HG03439 (cell line): ENCODE data around the gene ARHGAP26.

Experiments
- ATAC-seq: cut with Tn5 transposase; IDR thresholded peaks from one replicate; pipeline ENCODE4 v1.9.1; 2021; ENCODE audit warnings: mild to moderate bottlenecking, moderate library complexity; ENCODE audit not compliant: unreplicated experiment

ARHGAP26 gene

DNA sequence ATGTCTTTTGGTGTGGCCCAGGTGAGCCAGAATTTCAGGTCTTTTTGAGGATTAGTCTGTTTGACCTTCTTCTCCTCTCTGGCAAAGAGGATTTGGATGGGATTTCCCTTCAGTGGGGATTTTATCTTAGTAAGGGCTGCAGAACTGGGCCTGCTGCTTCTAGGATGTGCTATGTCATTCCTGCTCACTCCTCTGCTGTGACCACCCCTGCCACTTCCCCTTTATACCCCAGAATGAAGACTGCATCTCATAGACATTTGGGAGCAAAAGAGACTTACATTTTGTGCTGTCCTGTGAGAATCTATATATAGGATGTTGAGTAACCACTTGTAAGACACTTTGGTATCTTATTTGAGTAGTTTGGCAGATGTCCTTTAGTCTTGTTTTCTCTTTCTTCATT is 76.2 kb downstream of the ARHGAP26 start:
- no peak for ATAC-seq

DNA sequence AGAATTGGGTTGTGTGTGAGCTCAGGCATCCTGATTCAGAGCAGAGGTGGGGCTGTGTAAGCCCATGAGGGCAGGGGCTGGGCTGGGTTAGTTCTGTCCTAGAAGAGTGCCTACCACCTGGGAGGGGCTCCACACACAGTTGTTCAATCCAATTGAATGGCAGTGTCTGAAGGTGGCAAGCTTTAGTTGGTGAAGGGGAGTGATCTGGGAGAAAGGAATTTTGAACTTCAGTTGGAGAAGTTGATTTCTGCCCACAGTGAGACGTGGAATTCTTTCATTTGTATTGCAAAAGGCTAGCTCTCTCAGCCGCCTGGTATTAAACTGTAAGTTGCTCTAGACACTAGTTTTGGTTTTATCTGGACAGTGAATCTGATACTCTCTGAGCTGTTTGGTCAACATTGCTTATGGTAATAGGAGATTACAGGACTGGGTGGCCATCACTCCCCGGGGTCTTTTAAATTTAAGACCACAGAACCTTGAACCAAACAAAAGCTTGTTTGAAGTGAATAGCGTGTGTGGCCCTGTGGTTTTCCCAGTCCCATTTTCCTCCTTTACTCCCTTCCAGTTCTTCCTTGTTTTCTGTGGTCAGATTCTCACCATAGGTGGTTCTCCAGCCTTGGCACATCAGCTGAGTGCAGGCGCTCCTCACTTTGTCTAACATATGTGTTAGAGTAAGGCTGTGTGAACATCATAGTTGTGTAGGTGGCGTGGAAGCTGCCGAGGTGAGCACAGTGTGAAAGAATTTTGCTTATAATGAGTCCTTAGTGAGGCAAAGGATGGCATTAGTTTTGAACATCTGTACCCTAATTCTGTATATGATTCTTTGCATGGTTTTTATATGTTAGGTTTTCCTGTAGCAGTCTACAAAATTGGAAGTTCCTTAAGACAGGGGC is 78.0 kb downstream of the ARHGAP26 start:
- no peak for ATAC-seq

DNA sequence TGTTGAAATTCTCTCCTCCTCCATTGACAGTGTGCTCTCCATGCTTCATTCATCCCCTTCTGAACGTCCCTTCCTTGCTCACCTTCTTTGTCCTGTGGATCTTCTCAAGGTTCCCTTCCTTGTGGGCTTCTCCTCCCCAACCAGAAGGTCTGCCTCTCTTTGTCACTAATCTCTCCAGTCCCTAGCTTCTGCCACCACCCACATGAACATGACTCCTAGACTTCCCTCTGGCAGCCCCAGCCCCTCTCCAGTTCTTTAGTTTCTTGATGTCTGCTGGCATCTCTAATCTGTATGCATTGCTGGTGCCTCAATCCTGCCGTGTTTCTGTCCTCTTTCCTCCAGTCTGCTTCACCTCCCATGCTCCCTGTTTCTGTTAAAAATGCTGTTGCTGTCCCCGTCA is 79.3 kb downstream of the ARHGAP26 start:
- ATAC-seq = no peak

GRCh38 chr5:142849880-142850279 is 79.7 kb downstream of the ARHGAP26 start:
- ATAC-seq = no peak

DNA sequence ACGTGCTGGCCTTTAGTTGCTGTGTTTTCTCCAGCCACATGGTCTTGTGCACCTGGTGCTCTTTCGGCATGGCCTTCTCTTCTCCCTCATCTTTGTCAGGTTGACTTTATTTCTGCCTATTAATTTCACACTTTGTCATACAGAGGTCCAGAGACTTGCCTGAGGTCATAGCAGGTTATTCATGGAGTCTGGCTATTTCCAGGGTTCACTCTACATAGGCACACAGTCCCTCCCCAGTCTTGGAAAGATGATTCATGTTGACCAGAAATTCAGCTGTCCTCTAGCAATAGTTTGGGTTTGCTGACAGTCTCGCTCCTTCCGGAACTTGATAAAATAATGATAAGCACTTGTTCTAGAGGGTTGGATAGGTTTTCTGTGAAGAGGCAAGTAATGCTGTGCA is 81.6 kb downstream of the ARHGAP26 start:
- no peak for ATAC-seq

DNA sequence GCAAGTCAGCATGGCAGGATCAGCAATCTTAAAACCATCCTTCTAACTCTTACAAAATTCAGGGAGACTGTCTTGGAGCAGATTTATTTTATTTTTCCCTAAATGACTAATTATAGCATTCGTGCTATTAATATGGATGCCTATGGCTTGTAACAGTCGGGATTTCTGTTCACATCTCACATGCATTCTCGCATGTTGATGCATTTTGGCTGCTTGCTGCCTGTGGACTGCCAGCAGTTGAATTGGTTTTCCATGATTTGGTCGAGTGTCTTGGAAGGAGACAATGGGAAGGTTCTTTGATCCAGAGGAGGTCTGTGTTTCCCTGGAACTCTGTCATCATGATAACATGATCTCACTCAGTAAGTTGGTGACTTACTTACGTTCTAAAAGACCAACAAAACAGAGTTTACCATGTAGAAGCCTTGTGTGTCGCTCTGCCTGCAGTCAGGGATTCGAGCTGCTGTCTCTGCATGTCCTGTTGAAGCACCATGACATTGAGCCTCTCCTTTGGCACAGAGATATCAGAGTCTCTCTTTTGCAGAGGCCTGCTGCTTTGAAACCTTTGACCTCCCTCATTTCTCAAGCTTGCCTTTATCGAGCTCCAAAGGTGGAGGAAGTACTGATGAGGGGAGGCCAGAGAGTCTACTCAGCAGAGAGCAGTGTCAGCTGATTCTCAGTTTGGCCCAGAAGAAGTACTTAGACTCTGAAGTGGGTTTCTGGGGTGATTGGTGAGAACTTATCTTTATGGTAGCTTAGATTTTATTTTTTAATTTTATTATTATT is 82.4 kb downstream of the ARHGAP26 start:
- no peak for ATAC-seq

DNA sequence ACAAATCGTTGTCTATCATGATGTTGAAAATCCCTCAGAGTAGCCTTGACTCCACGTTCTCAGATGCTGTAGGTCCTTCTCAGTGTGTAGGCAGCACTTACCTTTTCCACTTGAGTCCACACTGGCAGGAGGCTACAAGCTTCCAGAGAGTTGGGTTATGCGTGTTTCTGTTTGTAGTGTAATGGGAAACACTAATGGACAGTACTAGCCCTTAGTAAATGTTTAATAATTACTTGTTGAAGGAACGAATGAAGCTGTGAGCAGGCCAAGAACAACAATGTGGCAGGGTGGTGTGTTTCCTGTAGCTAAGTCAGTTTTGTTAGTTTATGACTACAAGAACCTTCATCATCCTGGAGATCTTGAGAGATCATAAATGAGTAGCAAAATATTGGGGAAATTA is 83.5 kb downstream of the ARHGAP26 start:
- no peak for ATAC-seq

- no peak for ATAC-seq
Measured at GRCh38 chr5:142856269-142856782, 86.1 kb downstream of the ARHGAP26 start.

- ATAC-seq = no peak
Measured at GRCh38 chr5:142857405-142857804, 87.2 kb downstream of the ARHGAP26 start.

- no peak for ATAC-seq
Measured at GRCh38 chr5:142859037-142859436, 88.9 kb downstream of the ARHGAP26 start.

- no peak for ATAC-seq
Measured at GRCh38 chr5:142860270-142860669, 90.1 kb downstream of the ARHGAP26 start.

- no peak for ATAC-seq
Measured at GRCh38 chr5:142861011-142861410, 90.8 kb downstream of the ARHGAP26 start.

- no peak for ATAC-seq
Measured at GRCh38 chr5:142862594-142862993, 92.4 kb downstream of the ARHGAP26 start.

GRCh38 chr5:142863856-142864255 is 93.7 kb downstream of the ARHGAP26 start:
- no peak for ATAC-seq

DNA sequence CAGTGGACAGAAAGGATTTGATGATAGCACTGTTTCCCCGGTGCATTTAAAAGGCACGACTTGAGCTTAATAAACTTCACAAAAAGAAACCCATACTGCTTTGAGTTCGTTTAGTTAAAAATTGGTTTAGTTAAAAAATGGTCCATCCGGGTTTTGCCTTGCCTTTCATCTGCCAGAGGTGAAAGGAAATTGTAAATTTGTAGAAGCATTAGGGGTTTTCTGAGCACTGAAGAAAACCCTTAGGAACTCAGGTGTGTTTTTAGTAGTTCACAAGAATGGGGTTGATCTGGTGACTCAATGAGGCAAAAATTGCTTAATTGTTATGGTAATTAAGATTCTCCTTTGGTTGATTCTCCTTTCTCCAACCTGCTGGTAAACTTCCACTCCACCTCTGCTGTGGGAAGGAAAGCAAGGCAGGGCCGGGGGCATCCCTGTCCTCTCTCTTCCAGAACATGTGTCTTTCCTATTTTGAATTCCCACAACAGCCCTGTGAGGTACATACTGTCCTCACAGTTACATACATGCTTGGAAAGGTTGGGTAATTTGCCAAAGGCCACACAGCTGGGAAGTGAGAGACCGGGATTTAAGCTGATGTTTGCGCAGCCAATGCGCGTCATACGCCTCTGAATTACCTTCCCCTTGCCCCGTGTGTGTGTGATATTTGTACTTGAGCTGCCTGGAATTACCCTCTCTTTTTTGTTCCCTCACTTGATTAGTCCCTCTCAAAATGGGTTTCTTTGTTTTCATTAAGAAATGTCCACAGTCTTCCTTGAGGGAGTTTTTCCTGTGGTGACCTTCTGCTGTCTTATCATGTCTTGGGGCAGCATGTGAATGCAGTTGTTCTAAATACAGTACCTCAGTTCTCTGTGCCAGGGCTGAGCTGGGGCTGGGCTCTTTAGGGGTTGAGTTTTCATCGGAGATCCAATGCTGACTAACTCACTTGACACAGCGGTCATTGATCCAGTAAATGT is 94.4 kb downstream of the ARHGAP26 start:
- ATAC-seq = no peak

- no peak for ATAC-seq
Measured at GRCh38 chr5:142865631-142866030, 95.5 kb downstream of the ARHGAP26 start.

GRCh38 chr5:142866563-142867275 is 96.5 kb downstream of the ARHGAP26 start:
- ATAC-seq = no peak

GRCh38 chr5:142869886-142870285 is 99.7 kb downstream of the ARHGAP26 start:
- ATAC-seq = no peak

DNA sequence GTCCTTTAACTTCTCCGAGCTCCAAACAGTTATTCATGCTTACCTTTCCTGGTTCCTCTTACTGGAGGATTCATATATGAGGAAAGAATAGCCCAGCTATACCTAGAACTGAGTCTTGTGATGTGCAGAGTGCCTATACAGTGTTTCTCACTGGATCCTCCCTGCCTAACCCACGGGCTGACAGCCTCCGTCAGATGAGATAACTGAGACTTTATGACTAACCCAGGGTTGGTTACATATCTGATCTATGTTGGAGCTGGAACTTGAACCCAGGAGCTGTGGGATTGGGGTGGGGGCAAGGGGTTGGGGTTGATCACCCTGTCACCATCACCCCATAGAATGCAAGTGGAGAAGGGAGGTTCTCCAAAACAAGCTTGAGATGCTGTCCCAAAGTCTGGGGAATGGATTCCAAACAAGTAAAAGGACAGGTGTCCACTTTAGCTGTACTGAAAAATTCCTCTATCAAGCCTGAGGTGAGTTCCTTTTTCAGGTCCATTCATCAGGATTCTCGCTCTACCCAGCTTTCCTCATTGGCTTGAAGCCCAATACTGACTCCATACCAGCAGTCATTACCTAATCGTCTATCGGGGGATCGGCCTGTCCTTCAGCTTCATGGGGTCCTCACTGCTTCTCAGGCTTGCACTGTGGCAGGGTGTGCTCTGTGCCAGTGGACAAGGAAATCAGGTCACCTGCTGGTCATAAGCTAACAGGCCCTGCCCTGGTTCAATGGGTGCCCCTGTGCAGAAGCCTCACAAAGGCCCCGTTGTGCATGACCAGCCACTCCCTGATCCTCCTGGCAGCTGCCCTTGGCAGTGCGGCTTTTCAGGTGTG is 100.6 kb downstream of the ARHGAP26 start:
- no peak for ATAC-seq
